Lower leg skin (tissue), 4 donors: ENCODE data around the gene VPS41. TPM values are rescaled to one million over a fixed set of nuclear protein-coding genes. Genes with fewer than 3 reads are reported as not detected.

ENCODE experiments used
- DNase-seq, 2 donors: peaks; one replicate each; pipeline ENCODE4 v3.0.0-alpha.2; 2019; ENCODE audit warnings: low spot score in 2 of 2
- H3K4me3 ChIP-seq: fragments of 200-600 bp; sonication (generic); 2 replicates; pipeline ENCODE4 v1.5.1; 2017; ENCODE audit warnings: mild to moderate bottlenecking, low read depth; ENCODE audit not compliant: poor library complexity, severe bottlenecking
- POLR2A ChIP-seq, 2 donors: fragments of 450-650 bp; IDR thresholded peaks; one replicate each; pipeline ENCODE4 v1.6.1; 2016 to 2017; ENCODE audit warnings: antibody characterized with exemption in 2 of 2, mild to moderate bottlenecking in 1 of 2, moderate library complexity in 1 of 2
- WGBS, 2 donors: methylation state at CpG; one replicate each; pipeline ENCODE4 v1.1.5; 2018; 5-methylcytosine and 5-hydroxymethylcytosine counted together
- intact Hi-C: fragments of 100-400 bp; cut with DNase I; formaldehyde crosslinking; loops from one replicate; pipeline ENCODE4 v1.15.0; 2023; ENCODE audit warnings: low total_unique reads
- total RNA-seq, 4 donors: library from RNA; depleted of rRNA; stranded (reverse); fragments of >200 nt; gene quantifications; one replicate each; pipeline ENCODE4 v1.1.0, GENCODE V29; 2016
- TF ChIP-seq, protein P1 (sequence below), 3 donors: fragments of 450-650 bp; IDR thresholded peaks; one replicate each; pipeline ENCODE4 v1.5.1; 2016; ENCODE audit warnings: antibody characterized with exemption in 3 of 3, mild to moderate bottlenecking in 3 of 3, moderate library complexity in 2 of 3

VPS41 gene
- total RNA-seq, 4 donors from 2014 or later: 37.8 to 47.7 (median 41.0) TPM

DNA sequence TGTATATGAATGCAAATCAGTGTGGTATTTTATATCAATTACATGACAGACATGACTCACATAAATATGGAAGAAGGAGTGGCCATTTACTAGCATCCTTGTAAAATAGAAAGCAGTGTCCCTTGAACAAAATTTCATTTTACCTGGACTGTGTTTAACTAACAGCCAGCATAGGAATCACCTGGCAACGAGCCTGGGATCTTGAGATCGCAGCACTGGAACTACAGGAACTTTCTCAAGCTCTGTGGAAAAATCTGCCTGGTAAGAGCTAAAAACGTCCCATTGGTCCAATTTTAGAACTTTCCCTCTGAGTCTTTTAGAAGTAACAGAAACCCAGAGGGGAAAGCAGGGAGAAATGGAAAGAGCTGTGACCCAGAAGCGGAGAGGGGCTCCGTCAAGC is 208.9 kb downstream of the VPS41 start:
- no peak overlapping the region for H3K4me3 ChIP-seq
- no peak for DNase-seq
- 51 to 55% methylated on average over 5 of the region's 5 CpGs for WGBS, 2 donors
- intact Hi-C loops: no loop called here
- TF ChIP-seq POLR2A (IDR thresholded peaks at IDR 0.05): no peak
- TF ChIP-seq, protein P1, sequence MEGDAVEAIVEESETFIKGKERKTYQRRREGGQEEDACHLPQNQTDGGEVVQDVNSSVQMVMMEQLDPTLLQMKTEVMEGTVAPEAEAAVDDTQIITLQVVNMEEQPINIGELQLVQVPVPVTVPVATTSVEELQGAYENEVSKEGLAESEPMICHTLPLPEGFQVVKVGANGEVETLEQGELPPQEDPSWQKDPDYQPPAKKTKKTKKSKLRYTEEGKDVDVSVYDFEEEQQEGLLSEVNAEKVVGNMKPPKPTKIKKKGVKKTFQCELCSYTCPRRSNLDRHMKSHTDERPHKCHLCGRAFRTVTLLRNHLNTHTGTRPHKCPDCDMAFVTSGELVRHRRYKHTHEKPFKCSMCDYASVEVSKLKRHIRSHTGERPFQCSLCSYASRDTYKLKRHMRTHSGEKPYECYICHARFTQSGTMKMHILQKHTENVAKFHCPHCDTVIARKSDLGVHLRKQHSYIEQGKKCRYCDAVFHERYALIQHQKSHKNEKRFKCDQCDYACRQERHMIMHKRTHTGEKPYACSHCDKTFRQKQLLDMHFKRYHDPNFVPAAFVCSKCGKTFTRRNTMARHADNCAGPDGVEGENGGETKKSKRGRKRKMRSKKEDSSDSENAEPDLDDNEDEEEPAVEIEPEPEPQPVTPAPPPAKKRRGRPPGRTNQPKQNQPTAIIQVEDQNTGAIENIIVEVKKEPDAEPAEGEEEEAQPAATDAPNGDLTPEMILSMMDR (IDR thresholded peaks at IDR 0.05): no peak

DNA sequence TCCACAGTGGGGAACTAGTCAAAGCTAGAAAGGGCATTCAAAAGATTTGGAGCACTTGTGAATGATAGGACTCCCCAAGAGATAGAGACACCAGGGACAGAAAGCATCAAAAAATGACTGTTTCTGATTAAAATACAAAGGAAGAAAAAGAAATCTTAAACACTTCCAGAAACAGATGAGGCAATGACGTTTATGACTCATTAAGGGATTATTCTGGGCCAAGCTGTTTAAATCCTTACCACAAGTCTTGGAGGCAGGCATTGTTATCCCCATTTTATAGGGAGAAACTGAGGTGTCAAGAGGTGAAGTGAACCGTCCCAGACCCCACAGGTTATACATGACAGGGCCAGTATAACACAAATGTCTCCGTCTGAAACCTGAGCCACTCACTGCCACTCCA is 209.5 kb downstream of the VPS41 start:
- H3K4me3 ChIP-seq: no peak overlapping the region
- DNase-seq: no peak
- no peak for TF ChIP-seq POLR2A (IDR thresholded peaks at IDR 0.05)
- TF ChIP-seq, protein P1 (IDR thresholded peaks at IDR 0.05): no peak
- intact Hi-C loops: no loop called here
- whole genome bisulfite sequencing, 2 donors: 40 to 45% methylated on average over 3 of the region's 3 CpGs

DNA sequence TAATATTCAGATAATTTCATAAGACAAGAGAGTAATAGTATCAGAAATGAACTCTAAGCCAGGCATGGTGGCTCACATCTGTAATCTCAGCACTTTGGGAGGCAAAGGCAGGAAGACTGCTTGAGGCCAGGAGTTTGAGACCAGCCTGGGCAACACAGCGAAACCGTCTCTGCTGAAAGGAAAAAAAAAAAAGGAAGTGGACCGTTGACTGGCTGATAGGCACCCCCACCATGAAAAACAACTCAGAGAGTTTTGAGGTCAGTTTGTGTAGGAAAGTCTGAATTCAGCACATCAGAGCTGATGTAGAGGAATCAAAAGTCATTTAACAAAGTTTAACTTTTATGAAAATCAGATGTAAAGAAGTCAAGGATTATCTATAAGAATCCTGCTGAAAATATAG is 214.7 kb downstream of the VPS41 start:
- WGBS, 2 donors: 61 to 68% methylated on average over 3 of the region's 3 CpGs

DNA sequence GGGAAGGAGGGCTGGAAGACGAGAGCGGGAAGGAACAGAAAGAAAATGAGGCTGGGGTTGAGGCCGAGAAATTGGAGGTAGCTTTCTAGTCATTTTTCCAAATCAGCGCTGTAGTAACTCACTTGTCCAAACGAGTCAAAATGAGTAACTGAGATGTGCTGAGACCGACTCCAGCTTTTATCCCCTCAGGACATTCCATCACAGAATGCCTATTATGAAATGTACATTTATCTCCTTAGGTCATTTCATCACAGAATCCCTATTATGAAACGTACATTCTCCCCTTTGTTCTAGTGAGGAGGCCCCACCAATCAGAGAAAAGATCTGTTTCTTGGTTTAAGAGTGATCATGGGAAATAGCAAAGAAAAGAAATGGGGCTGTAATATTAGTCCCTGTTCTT is 222.1 kb downstream of the VPS41 start:
- TF ChIP-seq, protein P1 (IDR thresholded peaks at IDR 0.05): no peak
- no peak for TF ChIP-seq POLR2A (IDR thresholded peaks at IDR 0.05)
- intact Hi-C loops: no loop called here
- no peak overlapping the region for H3K4me3 ChIP-seq
- 76 to 81% methylated on average over 7 of the region's 7 CpGs for WGBS, 2 donors
- no peak for DNase-seq

More for the DNA sequence above, 214.7 kb downstream of the VPS41 start:
- TF ChIP-seq, protein P1 (IDR thresholded peaks at IDR 0.05): no peak
- TF ChIP-seq POLR2A (IDR thresholded peaks at IDR 0.05): no peak
- DNase-seq: no peak
- no peak overlapping the region for H3K4me3 ChIP-seq
- intact Hi-C loops: no loop called here

DNA sequence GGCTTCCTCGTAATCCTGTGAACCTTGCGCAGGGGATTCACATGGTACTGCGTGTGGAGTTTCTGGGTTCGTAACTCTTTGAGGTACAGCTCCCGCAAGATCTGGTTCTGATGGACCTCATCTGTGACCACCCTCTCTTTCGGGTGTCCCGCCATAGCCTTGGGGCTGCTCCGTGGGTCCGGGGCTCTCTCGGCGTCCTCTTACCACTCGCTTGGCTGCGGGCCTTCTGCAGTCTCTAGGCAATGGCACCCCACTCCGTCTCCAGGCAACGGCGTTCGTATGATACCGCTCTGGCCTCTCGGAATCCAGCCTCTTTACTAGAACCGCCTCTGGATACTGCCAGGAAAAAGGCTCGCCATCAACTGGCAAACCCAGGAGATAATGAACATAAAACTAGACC is 223.1 kb downstream of the VPS41 start:
- WGBS, 2 donors: 93 to 94% methylated on average over 21 of the region's 21 CpGs
- no peak for TF ChIP-seq POLR2A (IDR thresholded peaks at IDR 0.05)
- TF ChIP-seq, protein P1 (IDR thresholded peaks at IDR 0.05): no peak

DNA sequence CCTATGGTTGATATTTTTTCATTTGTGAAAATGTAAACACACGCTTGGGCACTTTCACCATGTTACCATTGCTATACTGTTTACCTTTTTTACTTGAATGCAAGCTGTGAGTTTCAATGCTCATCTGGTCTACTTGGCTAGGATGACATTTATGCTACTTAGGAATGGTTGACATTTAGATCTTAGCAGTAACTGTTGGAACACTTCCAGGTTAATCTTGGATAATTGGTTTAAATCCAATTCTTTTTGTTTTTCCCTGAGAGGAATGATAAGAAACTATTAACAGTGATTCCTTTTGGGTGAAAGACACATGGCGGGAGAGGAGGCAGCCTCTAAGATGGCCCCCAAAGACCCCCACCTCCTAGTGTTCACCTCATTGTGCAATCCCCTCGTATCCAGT is 226.4 kb downstream of the VPS41 start:
- whole genome bisulfite sequencing, 2 donors: 67 to 74% methylated on average over 3 of the region's 3 CpGs
- no peak for TF ChIP-seq POLR2A (IDR thresholded peaks at IDR 0.05)
- TF ChIP-seq, protein P1 (IDR thresholded peaks at IDR 0.05): no peak
- no peak overlapping the region for H3K4me3 ChIP-seq
- DNase-seq: no peak
- intact Hi-C loops: no loop called here

More for the DNA sequence above, 223.1 kb downstream of the VPS41 start:
- intact Hi-C loops: no loop called here
- no peak overlapping the region for H3K4me3 ChIP-seq
- DNase-seq: no peak
